ENCODE results near the gene LCN1. TPM values are rescaled to one million over a fixed set of nuclear protein-coding genes. Genes with fewer than 3 reads are reported as not detected.

The LCN1 gene
- total RNA-seq, 1 experiment from 2014 or later, result not detected

- Histone ChIP-seq H3K79me1 (ENCODE audit: insufficient read depth, low read depth, low read length, poor library complexity, severe bottlenecking) (no peaks in the 10 kb centered on the region), H2BK12ac (ENCODE audit: insufficient read length, low read depth, low read length) (no peak overlapping the region), H3K23me2 (ENCODE audit: insufficient read length, low read depth, low read length, poor library complexity, severe bottlenecking) (no peaks in the 10 kb centered on the region), H3K14ac (ENCODE audit: insufficient read depth, low read length) (no peak overlapping the region), H4K91ac (ENCODE audit: insufficient read length, low read depth, low read length) (no peak overlapping the region), H3K79me2 (ENCODE audit: insufficient read depth, low read length) (no peaks in the 10 kb centered on the region), H4K8ac (replicated peaks; ENCODE audit: insufficient read length, low read depth, low read length) (no peak overlapping the region), H3K9ac (ENCODE audit: extremely low read depth, insufficient read length, low read length) (no peak overlapping the region), H3K27me3 (ENCODE audit: insufficient read depth, low read length) (no peaks in the 10 kb centered on the region), H2BK20ac (ENCODE audit: low read depth, low read length, poor library complexity, severe bottlenecking) (no peak overlapping the region), H2AK5ac (ENCODE audit: insufficient read length, low read length) (no peak overlapping the region), H3T11ph (ENCODE audit: low read length) (no peak overlapping the region), H3K4me1 (ENCODE audit: insufficient read depth, low read length) (no peaks in the 10 kb centered on the region; the same call in 1 of the 2 replicates), H2BK5ac (ENCODE audit: insufficient read length, low read length) (no peak overlapping the region), H4K20me1 (ENCODE audit: control insufficient read depth, insufficient read depth, insufficient read length) (no peaks in the 10 kb centered on the region), H4K5ac (ENCODE audit: insufficient read length, low read depth, low read length) (no peak overlapping the region), H3K9me3 (ENCODE audit: control insufficient read depth, low read depth, low read length) (no peaks in the 10 kb centered on the region), H3K27ac (ENCODE audit: insufficient read length, low read depth, low read length) (no peak overlapping the region), H3K56ac (ENCODE audit: insufficient read length, low read depth, low read length) (no peak overlapping the region), H2BK120ac (ENCODE audit: low read depth, low read length, poor library complexity, severe bottlenecking) (no peak overlapping the region), H2BK15ac (ENCODE audit: low read depth, low read length) (no peak overlapping the region), H3K4ac (ENCODE audit: low read depth, low read length) (no peak overlapping the region), H2AFZ (ENCODE audit: low read length) (no peak overlapping the region), H3K4me2 (ENCODE audit: insufficient read depth, insufficient read length, low read length) (no peak overlapping the region), H3K18ac (ENCODE audit: insufficient read length, low read depth, low read length) (no peak overlapping the region), H3K23ac (ENCODE audit: insufficient read length, low read depth, low read length) (no peak overlapping the region)
- no CpG with 5 or more reads among the region's 5 CpGs for WGBS (ENCODE audit: extremely low coverage, insufficient read length, low lambda C conversion rate)
- DNase-seq, result no peak
- Mint-ChIP-seq H3K36me3 (ENCODE audit: insufficient read depth in 1 of 3, low read depth in 3 of 3) (no peaks in the 10 kb centered on the region), H3K4me3 (no peak overlapping the region), H3K27me3 (ENCODE audit: low read depth) (peaks cover 7% of the 10 kb centered on the region; the same call in 1 of the 2 replicates), H3K9me3 (peaks cover 0 to 3% of the 10 kb centered on the region in 2 experiments; a peak in 1 of 5 replicates), H3K4me1 (peaks cover 5 to 11% of the 10 kb centered on the region in 2 experiments; a peak in 2 of 4 replicates), H3K27ac (no peak overlapping the region)
- no peak for TF ChIP-seq CTCF (conservative IDR thresholded peaks at IDR 0.05)
These were observed 34.0 kb downstream of the LCN1 start for GRCh38 chr9:135555203-135555602.
